ENCODE measurements around the gene AAGAB. TPM values are rescaled to one million over a fixed set of nuclear protein-coding genes. Genes with fewer than 3 reads are reported as not detected.

The AAGAB gene
- total RNA-seq, 4 donors from 2014 or later: 29.4 to 39.2 (median 30.9) TPM

DNA sequence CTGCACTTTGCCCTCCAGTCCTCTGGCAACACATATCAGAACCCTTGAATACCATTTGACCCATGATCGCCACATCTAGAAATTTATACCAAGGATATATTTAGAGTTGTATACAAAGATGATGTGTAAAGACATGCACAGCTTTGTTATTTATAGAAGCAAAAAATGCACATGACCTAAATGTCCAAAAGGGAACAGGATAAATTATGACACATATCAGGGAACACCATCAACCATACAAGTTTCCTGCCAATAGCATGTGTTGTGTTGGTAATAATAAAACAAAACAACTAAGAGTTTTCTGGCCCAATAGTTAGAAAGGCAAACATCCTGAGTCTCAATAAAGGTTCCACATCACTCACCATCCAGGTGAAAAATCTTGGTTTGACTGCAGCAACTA, 51.5 kb downstream of the AAGAB start:
- intact Hi-C loops (cut with DNase I; ENCODE audit: low total_unique reads) (loop anchor here (5.0 kb wide), 1 partner anchor 36 kb away; no protein-coding TSS in a partner anchor), in situ Hi-C loops (cut with MboI; ENCODE audit: low sequenced_read_pairs in 4 of 4) (no loop called here)
- H3K27me3 ChIP-seq: no peaks in the 10 kb centered on the region
- TF ChIP-seq, protein P1, sequence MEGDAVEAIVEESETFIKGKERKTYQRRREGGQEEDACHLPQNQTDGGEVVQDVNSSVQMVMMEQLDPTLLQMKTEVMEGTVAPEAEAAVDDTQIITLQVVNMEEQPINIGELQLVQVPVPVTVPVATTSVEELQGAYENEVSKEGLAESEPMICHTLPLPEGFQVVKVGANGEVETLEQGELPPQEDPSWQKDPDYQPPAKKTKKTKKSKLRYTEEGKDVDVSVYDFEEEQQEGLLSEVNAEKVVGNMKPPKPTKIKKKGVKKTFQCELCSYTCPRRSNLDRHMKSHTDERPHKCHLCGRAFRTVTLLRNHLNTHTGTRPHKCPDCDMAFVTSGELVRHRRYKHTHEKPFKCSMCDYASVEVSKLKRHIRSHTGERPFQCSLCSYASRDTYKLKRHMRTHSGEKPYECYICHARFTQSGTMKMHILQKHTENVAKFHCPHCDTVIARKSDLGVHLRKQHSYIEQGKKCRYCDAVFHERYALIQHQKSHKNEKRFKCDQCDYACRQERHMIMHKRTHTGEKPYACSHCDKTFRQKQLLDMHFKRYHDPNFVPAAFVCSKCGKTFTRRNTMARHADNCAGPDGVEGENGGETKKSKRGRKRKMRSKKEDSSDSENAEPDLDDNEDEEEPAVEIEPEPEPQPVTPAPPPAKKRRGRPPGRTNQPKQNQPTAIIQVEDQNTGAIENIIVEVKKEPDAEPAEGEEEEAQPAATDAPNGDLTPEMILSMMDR (IDR thresholded peaks at IDR 0.05 in 4 of 5, conservative IDR thresholded peaks at IDR 0.05 in 1 of 5): no peak
- peak in 1 of 2 donors; percentile 47 for TF ChIP-seq POLR2A (IDR thresholded peaks at IDR 0.05)
- H3K9me3 ChIP-seq: no peaks in the 10 kb centered on the region
- H3K27ac ChIP-seq: peak overlapping the region; percentile 91 to 99 (median 96)
- ATAC-seq: peak; percentile 55 to 80
- peaks cover 73 to 87% of the 10 kb centered on the region in 2 donors for H3K4me1 ChIP-seq
- H3K4me3 ChIP-seq: no peak overlapping the region
- no peaks in the 10 kb centered on the region for H3K36me3 ChIP-seq
- no peak for DNase-seq

DNA sequence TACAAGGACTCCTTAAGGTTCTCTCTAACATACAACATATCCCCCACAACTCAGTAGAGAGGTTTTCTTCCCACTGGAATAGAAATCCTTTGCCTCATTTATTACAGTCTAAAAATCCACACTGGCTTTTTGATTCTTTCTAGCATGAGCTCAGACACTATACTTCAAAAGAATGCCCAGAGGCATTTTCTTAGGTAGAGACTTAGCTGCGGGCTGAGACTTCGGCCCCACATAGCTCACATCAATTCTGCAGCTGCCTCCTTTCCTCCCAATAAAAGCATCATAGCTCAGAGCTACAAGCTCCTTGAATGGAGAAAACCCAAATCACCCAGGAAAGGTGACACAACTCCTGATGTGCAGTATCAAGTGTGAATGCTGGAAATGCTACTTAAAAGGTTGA, 52.4 kb downstream of the AAGAB start:
- H3K36me3 ChIP-seq: no peaks in the 10 kb centered on the region
- intact Hi-C loops (cut with DNase I; ENCODE audit: low total_unique reads): loop anchor here (5.0 kb wide), 1 partner anchor 35 kb away; no protein-coding TSS in a partner anchor
- no peaks in the 10 kb centered on the region for H3K9me3 ChIP-seq
- H3K27me3 ChIP-seq: no peaks in the 10 kb centered on the region
- no peak for TF ChIP-seq POLR2A (IDR thresholded peaks at IDR 0.05)
- no peak overlapping the region for H3K4me3 ChIP-seq
- DNase-seq (no peak), ATAC-seq (no peak)
- H3K4me1 ChIP-seq: peaks cover 75 to 81% of the 10 kb centered on the region in 2 donors
- in situ Hi-C loops (cut with MboI; ENCODE audit: low sequenced_read_pairs in 4 of 4): no loop called here
- H3K27ac ChIP-seq: peak overlapping the region; percentile 91 to 99 (median 96)

DNA sequence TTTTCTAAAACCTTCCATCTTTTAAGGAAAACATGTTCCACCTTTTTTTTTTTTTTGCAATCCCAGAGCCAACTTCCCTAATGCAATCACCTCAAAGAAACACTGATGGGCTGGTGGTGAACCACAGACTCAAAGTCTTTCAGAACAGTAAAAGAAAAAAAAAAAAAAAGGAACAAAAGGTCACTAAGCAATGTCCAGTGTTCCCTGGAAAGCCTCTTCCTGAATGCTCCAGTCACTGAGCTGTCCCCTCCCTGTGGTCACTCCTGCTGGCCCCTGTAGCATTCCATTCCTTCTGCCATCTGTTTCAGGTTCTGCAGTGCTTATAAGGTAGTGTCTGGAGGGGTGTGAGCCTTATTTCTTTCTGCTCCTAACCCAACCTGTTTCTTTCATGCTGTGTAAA, 53.3 kb downstream of the AAGAB start:
- Histone ChIP-seq H3K27ac (peak overlapping the region; percentile 91 to 99 (median 96)), H3K4me1 (peaks cover 79 to 82% of the 10 kb centered on the region in 2 donors), H3K9me3 (no peaks in the 10 kb centered on the region), H3K4me3 (no peak overlapping the region), H3K27me3 (no peaks in the 10 kb centered on the region), H3K36me3 (no peaks in the 10 kb centered on the region)
- intact Hi-C loops (cut with DNase I; ENCODE audit: low total_unique reads): loop anchor here (5.0 kb wide), 1 partner anchor 34 kb away; no protein-coding TSS in a partner anchor
- in situ Hi-C loops (cut with MboI; ENCODE audit: low sequenced_read_pairs in 4 of 4): no loop called here
- no peak for TF ChIP-seq POLR2A (IDR thresholded peaks at IDR 0.05)
- TF ChIP-seq, protein P1 (IDR thresholded peaks at IDR 0.05 in 4 of 5, conservative IDR thresholded peaks at IDR 0.05 in 1 of 5): no peak
- ATAC-seq (no peak), DNase-seq (no peak)

DNA sequence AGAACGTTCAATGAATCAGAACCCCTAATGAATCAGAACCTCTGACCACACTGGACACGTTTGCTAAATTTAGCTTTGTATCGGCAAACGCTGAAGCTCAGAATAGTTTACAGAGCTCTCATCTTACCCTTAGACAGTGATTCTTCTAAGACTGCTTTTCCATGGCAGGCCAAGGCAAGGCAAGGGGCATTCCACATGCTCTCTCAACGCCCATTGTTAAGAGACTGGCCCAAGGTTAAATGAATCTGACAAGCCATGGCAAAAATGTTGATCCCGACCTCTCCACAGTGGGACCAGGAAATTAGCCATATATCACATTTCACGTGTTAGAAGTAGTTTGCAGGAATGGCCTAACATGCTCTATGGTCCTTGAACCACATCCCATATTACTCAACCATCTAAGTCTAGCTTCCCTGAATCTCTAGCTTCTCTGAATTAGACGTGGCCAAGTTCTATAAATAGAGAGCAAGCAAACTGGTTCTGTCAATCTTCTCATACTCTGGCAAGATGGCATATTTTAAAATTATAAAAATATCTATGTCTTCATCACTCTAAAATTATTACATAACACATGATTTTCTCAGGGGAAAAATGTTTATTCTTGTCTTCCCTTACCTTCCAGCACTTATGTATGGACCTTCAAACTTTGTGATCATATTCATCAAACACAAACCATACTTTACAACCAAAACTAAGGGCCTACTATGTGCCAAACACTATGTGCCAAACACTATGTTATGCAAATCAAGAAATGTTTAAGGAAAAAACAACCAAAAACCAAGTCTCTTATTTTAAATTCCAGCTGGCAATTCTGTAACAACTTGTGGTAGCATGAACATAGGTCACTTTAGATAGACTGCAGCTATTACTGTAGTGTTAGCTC, 54.3 kb downstream of the AAGAB start:
- Histone ChIP-seq H3K9me3 (no peaks in the 10 kb centered on the region), H3K27me3 (no peaks in the 10 kb centered on the region), H3K27ac (peak overlapping the region; percentile 91 to 99 (median 96)), H3K4me3 (no peak overlapping the region), H3K36me3 (no peaks in the 10 kb centered on the region), H3K4me1 (peaks cover 77 to 84% of the 10 kb centered on the region in 2 donors)
- in situ Hi-C loops (cut with MboI; ENCODE audit: low sequenced_read_pairs in 4 of 4): loop anchor here in 1 of 4 donors (10.0 kb wide), 1 partner anchor 125 kb away; no protein-coding TSS in a partner anchor
- intact Hi-C loops (cut with DNase I; ENCODE audit: low total_unique reads): loop anchor here (5.0 kb wide), 1 partner anchor 33 kb away; no protein-coding TSS in a partner anchor
- TF ChIP-seq, protein P1 (IDR thresholded peaks at IDR 0.05 in 4 of 5, conservative IDR thresholded peaks at IDR 0.05 in 1 of 5): no peak
- peak; percentile 18 to 54 for TF ChIP-seq POLR2A (IDR thresholded peaks at IDR 0.05)
- DNase-seq: peak in 1 of 2 donors; percentile 48
- peak; percentile 66 to 84 for ATAC-seq

DNA sequence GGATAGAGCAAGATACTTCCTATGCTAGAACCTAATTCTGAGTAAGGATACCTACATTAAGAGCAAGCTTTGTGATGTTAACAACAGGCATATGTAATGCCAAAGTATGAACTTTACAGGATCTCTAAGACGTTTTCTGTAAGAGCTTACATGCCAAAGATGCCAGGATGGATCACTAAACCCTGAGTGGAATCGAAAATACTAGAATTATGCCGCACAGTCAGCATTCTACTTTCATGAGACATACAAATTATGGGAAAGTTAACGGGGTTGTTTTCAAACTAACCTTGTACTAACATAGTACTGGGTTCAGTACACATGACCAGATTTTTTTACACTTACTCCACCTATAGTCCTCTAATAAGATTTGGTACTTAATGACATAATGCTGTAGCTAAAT, 55.1 kb downstream of the AAGAB start:
- ATAC-seq: peak in 1 of 2 donors; percentile 0
- peaks cover 78 to 85% of the 10 kb centered on the region in 2 donors for H3K4me1 ChIP-seq
- no peak for DNase-seq
- H3K4me3 ChIP-seq: no peak overlapping the region
- in situ Hi-C loops (cut with MboI; ENCODE audit: low sequenced_read_pairs in 4 of 4) (loop anchor here in 1 of 4 donors (10.0 kb wide), 1 partner anchor 125 kb away; no protein-coding TSS in a partner anchor), intact Hi-C loops (cut with DNase I; ENCODE audit: low total_unique reads) (no loop called here)
- H3K27me3 ChIP-seq: no peaks in the 10 kb centered on the region
- H3K9me3 ChIP-seq: no peaks in the 10 kb centered on the region
- H3K27ac ChIP-seq: peak overlapping the region; percentile 91 to 99 (median 96)
- no peaks in the 10 kb centered on the region for H3K36me3 ChIP-seq
- TF ChIP-seq, protein P1 (IDR thresholded peaks at IDR 0.05 in 4 of 5, conservative IDR thresholded peaks at IDR 0.05 in 1 of 5): no peak
- TF ChIP-seq POLR2A (IDR thresholded peaks at IDR 0.05): no peak
